HG02763 (cell line): ENCODE measurements around the gene YRDC.
"Not testable (repeated sequence)": the region's sequence is repeated elsewhere in the genome, so short reads cannot be mapped to it uniquely, and the experiment has no call there.

Source experiments
- ATAC-seq: cut with Tn5 transposase; IDR thresholded peaks from one replicate; pipeline ENCODE4 v1.9.1; 2021; ENCODE audit warnings: mild to moderate bottlenecking, moderate library complexity; ENCODE audit not compliant: unreplicated experiment

YRDC gene

GRCh38 chr1:37776946-37777516, 31.0 kb downstream of the YRDC start:
- no peak for ATAC-seq

GRCh38 chr1:37771440-37771839, 36.6 kb downstream of the YRDC start:
- ATAC-seq, result not testable (repeated sequence)

- ATAC-seq, result no peak
These were observed 40.5 kb downstream of the YRDC start for GRCh38 chr1:37767488-37767887.

DNA sequence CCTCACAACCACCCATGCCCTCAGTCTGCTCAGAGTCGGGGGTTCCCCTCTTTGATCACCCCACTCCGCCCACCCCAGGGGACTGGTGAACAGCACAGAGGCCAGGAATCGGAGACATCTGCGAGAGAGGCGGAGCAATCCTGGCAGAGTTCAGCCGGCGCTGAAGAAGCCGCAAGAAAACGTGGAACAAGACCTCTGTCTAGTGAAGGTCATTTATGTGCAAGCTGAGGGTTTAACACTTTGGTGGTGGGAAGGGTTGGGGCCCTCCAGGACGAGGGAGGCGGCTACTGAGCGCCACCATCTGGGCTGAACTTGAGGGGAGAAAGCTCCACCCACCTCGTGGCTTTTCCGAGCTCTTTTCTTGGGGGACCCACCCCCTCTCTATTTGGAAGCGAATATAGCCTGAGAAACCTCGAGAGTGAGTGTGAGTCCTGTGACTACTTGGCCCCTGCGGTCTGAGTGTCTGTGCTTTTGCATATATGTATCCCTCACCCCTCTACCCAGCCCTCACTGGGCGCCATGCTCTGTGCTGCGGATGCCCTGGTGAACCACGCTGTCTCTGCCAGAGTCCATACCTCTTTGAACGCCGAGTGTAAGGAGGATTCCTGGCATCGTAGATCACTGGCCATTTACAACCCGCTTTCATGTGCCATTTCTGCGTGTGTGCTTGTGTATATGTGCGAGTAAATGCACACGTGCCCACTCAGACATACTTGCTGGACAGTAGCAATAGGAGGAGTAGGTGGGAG, 41.9 kb downstream of the YRDC start:
- ATAC-seq, result no peak

DNA sequence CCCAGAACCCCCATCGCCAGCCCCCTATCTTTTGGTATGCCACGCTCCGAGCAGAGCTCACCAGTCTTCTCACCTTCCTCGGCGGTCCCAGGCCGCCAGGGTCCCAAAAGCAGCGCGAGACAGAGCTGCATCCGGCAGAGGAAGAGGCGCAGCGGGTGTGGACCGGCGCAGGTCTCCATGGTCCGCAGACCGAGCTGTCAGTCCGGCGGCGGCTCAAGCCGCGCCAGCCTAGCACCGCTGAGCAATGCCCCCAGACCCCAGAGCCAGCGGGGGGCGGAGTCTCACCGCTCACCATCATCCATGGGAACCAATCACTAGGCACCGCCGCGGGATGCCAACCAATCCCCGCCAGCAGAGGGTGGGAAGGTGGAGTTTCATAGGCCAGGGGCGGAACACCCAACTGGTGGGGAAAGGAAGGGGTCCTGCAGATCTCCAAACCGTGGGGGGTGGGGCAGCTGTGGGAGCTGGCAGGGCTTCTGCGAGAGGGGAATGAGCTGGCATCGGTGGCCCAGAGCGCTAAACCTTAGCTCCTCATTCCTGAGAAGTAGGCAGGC, 43.0 kb downstream of the YRDC start, which contains the start of gene EPHA10:
Gene EPHA10 (minus strand): TSS at position 233 of the 554 bp plus-strand sequence. CDS start 54 bp downstream, at position 179.
- ATAC-seq, result no peak

DNA sequence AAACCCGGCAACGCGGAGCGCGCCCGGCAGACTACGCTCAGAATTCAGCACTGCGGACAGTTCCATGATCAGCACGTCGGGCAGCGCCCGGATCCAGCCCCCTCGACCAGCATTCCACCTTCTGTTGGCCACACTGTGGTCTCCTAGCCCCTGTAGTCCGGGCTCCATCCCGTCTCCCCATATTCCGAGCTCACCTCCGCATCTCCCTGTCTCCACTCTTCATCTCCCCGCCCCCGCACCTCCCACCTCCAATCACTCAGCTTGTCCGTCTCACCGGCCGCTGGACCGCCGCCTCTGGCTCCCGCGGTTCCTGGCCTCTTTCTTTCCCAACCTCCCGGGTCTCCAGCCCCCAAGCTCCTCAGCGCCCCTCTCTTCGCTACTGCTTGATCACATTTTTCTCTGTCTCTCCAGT, 43.6 kb downstream of the YRDC start:
- no peak for ATAC-seq

GRCh38 chr1:37763791-37764413, 44.1 kb downstream of the YRDC start:
- ATAC-seq, result no peak

DNA sequence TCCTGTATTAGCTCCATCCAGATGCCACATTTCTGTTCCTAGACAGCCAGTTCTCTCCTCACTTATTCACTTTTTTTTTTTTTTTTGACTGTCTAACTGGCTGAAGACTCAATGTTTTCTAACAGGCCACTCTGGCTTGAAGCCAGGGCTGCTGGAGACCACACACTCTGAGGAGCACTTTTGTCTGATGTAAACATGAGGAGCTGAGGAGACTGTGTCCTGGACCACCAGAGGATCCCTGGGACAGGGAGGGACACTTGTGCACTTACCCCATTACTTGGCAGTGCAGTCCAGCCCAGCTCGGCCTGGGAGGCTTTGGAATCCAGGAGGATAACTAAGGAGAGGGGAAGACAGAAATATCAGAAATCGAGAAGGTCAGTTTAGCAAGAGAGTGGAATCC, 45.5 kb downstream of the YRDC start:
- ATAC-seq, result no peak

DNA sequence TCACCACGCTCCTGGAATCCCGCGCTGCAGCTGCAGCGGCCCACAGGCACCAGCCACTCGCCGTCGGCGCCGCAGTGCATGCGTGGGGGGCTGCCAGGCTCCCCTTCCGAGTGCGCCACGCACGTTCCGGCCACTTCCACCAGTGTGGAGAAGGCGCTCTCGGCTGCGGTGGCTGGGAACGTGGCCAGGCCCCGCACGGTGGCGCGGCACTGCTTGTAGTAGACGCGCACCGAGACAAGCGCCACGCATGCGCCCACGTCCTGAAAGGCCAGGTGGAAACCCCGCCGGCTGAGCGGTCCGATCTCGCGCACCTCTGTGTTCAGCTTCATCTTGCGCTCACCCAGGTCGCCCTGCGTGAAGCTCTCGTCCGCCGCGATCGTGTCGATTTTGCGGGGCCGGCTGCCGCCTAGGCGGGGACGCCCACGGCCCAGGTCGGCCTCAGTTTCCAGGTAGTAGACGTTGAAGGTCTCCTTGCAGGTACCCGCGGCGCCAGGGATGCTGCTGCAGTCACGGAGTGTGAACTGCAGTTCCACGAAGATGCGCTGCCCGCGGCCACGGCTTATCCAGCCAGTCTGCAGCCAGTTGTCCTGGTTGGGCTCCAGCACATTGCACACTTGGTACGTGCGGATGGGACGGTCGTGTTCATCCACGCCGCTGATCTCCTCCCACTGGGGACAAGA, 46.5 kb downstream of the YRDC start:
- ATAC-seq, result no peak

- no peak for ATAC-seq
These were observed 48.6 kb downstream of the YRDC start for GRCh38 chr1:37759451-37759850.

- no peak for ATAC-seq
These were observed 52.0 kb downstream of the YRDC start for GRCh38 chr1:37755951-37756560.

DNA sequence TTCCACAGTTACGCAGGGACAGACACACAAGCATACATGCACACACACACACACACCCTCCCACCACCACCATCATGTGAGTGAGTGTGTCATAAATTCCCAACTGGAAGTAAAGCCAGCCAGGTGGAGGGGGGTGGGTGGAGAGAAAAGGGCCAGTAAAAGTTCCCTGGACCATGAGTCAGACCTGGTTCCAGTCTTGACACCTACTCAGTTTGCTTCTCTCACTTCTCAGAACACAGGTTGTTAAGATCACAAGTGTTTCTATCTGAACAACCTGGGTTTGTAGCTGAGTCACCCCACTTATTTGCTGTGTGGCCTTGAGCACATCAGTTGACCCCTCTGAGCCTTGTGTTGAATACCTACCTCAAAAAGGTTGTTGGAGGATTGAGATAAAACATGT, 52.7 kb downstream of the YRDC start:
- ATAC-seq, result no peak

- ATAC-seq, result no peak
These were observed 54.3 kb downstream of the YRDC start for GRCh38 chr1:37753473-37754321.
